Measurements from ENCODE around the gene SLC7A6. TPM values are rescaled to one million over a fixed set of nuclear protein-coding genes. Genes with fewer than 3 reads are reported as not detected.

SLC7A6 gene
- total RNA-seq, 1 experiment from 2014 or later: 28.5 TPM

- H3K4me2 ChIP-seq (ENCODE audit: low read length): no peak overlapping the region
- ATAC-seq: no peak
- H3K27me3 ChIP-seq (ENCODE audit: insufficient read depth, low read length): no peaks in the 10 kb centered on the region
- ChIA-PET POLR2A (no interaction called here), CTCF (interaction anchor here (0.5 to 0.6 kb wide), 2 partner anchors 237 to 366 kb away, joined by 3 read pairs; partner anchors contain the start of gene PSKH1), RAD21 (ENCODE audit: low non-redundant PET in 1 of 2, low total read pairs in 2 of 2, uncharacterized antibody in 2 of 2, unreplicated experiment in 2 of 2) (no interaction called here)
- no peaks in the 10 kb centered on the region for H3K9me2 ChIP-seq (ENCODE audit: insufficient read depth)
- no peak overlapping the region for H3K9ac ChIP-seq (ENCODE audit: low read length)
- intact Hi-C loops (cut with micrococcal nuclease): no loop called here
- no peak overlapping the region for H3K27ac ChIP-seq (ENCODE audit: low read depth, low read length)
- H3K79me2 ChIP-seq (ENCODE audit: insufficient read depth, low read length): no peaks in the 10 kb centered on the region; the same call in 1 of the 2 replicates
- no peak for DNase-seq (ENCODE audit: low read depth, low spot score)
- peaks cover 6 to 21% of the 10 kb centered on the region in 2 experiments; a peak in 3 of 4 replicates for H3K4me1 ChIP-seq (ENCODE audit: control insufficient read depth in 1 of 2, insufficient read depth in 2 of 2, low read length in 2 of 2)
- no TSS peak for BruUV-seq (replicated peaks)
- H2AFZ ChIP-seq (ENCODE audit: low read depth, low read length, poor library complexity, severe bottlenecking): no peak overlapping the region
- TF ChIP-seq ELF1 (IDR thresholded peaks at IDR 0.05; ENCODE audit: borderline replicate concordance, low read depth) (no peak), POLR2A (IDR thresholded peaks at IDR 0.05; ENCODE audit: borderline replicate concordance, extremely low read depth, insufficient read depth, insufficient read length) (no peak), EZH2phosphoT487 (IDR thresholded peaks at IDR 0.05; ENCODE audit: borderline replicate concordance) (no peak), CEBPB (IDR thresholded peaks at IDR 0.05; ENCODE audit: low read depth) (no peak), CBX3 (IDR thresholded peaks at IDR 0.05; ENCODE audit: low read depth) (no peak), JUND (IDR thresholded peaks at IDR 0.05) (no peak), EGR1 (IDR thresholded peaks at IDR 0.05; ENCODE audit: low read depth) (no peak), MAX (IDR thresholded peaks at IDR 0.05) (no peak), ZNF274 (IDR thresholded peaks at IDR 0.05; ENCODE audit: low read depth, low read length) (no peak), ATF3 (IDR thresholded peaks at IDR 0.05) (no peak), ZBTB33 (IDR thresholded peaks at IDR 0.05; ENCODE audit: extremely low read depth, insufficient replicate concordance, low read length) (no peak), ZFX (IDR thresholded peaks at IDR 0.05) (no peak), FOSL1 (IDR thresholded peaks at IDR 0.05; ENCODE audit: low read depth) (no peak), CTCF (IDR thresholded peaks at IDR 0.05 in 2 of 3, conservative IDR thresholded peaks at IDR 0.05 in 1 of 3; ENCODE audit: borderline replicate concordance in 1 of 3, insufficient read depth in 1 of 3, low read depth in 2 of 3, low read length in 2 of 3) (no peak), SRF (IDR thresholded peaks at IDR 0.05; ENCODE audit: low read depth) (no peak), RAD21 (IDR thresholded peaks at IDR 0.05; ENCODE audit: low read depth) (no peak), EZH2 (IDR thresholded peaks at IDR 0.05) (no peak), SIN3A (IDR thresholded peaks at IDR 0.05; ENCODE audit: low read depth) (no peak), YY1 (IDR thresholded peaks at IDR 0.05; ENCODE audit: extremely low read depth, insufficient replicate concordance, low read depth, low read length) (no peak)
- H3K4me3 ChIP-seq (replicated peaks in 1 of 2; ENCODE audit: low read depth in 1 of 2, low read length in 2 of 2): no peak overlapping the region
- no peaks in the 10 kb centered on the region; a peak in 1 of 4 replicates for H3K36me3 ChIP-seq (ENCODE audit: control insufficient read depth in 1 of 2, insufficient read depth in 2 of 2, low read length in 2 of 2)
- no peaks in the 10 kb centered on the region for H3K9me3 ChIP-seq (ENCODE audit: control insufficient read depth in 1 of 2, insufficient read depth in 1 of 2, low read depth in 1 of 2, low read length in 2 of 2)
- H4K20me1 ChIP-seq (ENCODE audit: insufficient read depth): no peaks in the 10 kb centered on the region
These were observed 5.1 kb upstream of the SLC7A6 start for GRCh38 chr16:68259007-68259825.

Data from HCT116 (cell line).